Kidney epithelial cell (primary cell): ENCODE measurements around the gene COL26A1. TPM values are rescaled to one million over a fixed set of nuclear protein-coding genes. Genes with fewer than 3 reads are reported as not detected.

Source experiments
- DNase-seq: peaks from one replicate; pipeline ENCODE4 v3.0.0-alpha.2; 2010; ENCODE audit warnings: low read depth
- H3K27me3 ChIP-seq: 2 replicates; pipeline ENCODE4 v1.6.0; 2011; ENCODE audit warnings: low read length; ENCODE audit not compliant: control insufficient read depth, insufficient read depth
- H3K36me3 ChIP-seq: 2 replicates; pipeline ENCODE4 v1.5.1; 2011; ENCODE audit warnings: low read length; ENCODE audit not compliant: control insufficient read depth, insufficient read depth
- H3K4me3 ChIP-seq: 2 replicates; pipeline ENCODE4 v1.5.1; 2011; ENCODE audit warnings: low read depth, mild to moderate bottlenecking, control low read depth, low read length
- total RNA-seq: library from RNA; depleted of rRNA; stranded (reverse); fragments of >200 nt; gene quantifications from 2 replicates; pipeline ENCODE4 v1.2.3, GENCODE V29; 2015
- TF ChIP-seq, protein P1 (sequence below): IDR thresholded peaks from 2 replicates; pipeline ENCODE4 v1.5.1; 2011; ENCODE audit warnings: mild to moderate bottlenecking, moderate library complexity, low read length, control low read depth, inconsistent platforms; ENCODE audit not compliant: insufficient read depth, poor library complexity, severe bottlenecking

The COL26A1 gene
- total RNA-seq, 1 donor from 2014 or later = 0.42 TPM

DNA sequence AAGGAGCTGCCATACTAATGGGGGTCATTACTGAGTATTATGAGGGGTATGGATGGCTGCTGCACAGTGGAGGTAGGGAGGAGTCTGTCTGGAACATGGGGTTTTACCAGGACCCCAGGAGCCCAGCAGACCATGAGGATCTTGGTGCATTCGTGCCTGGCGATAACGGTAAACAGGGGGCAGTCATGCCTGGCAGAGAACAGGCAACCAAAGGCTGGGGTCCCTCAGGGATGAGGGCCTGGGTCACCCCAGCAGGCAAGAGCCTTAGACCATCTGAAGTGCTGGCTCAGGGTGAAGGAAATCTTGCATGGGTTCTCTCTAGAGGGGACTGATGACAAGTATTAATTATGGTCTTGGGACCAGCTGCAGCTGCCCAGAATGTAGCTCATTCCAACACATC is 220.3 kb downstream of the COL26A1 start:
- TF ChIP-seq, protein P1, sequence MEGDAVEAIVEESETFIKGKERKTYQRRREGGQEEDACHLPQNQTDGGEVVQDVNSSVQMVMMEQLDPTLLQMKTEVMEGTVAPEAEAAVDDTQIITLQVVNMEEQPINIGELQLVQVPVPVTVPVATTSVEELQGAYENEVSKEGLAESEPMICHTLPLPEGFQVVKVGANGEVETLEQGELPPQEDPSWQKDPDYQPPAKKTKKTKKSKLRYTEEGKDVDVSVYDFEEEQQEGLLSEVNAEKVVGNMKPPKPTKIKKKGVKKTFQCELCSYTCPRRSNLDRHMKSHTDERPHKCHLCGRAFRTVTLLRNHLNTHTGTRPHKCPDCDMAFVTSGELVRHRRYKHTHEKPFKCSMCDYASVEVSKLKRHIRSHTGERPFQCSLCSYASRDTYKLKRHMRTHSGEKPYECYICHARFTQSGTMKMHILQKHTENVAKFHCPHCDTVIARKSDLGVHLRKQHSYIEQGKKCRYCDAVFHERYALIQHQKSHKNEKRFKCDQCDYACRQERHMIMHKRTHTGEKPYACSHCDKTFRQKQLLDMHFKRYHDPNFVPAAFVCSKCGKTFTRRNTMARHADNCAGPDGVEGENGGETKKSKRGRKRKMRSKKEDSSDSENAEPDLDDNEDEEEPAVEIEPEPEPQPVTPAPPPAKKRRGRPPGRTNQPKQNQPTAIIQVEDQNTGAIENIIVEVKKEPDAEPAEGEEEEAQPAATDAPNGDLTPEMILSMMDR = no peak
- DNase-seq = no peak
- no peaks in the 10 kb centered on the region for H3K36me3 ChIP-seq

GRCh38 chr7:101586078-101586905 is 223.6 kb downstream of the COL26A1 start:
- Histone ChIP-seq H3K27me3 (no peaks in the 10 kb centered on the region), H3K4me3 (no peak overlapping the region), H3K36me3 (no peaks in the 10 kb centered on the region)
- TF ChIP-seq, protein P1 = no peak
- DNase-seq = no peak

More for the DNA sequence above, 220.3 kb downstream of the COL26A1 start:
- Histone ChIP-seq H3K4me3 (no peak overlapping the region), H3K27me3 (no peaks in the 10 kb centered on the region)

DNA sequence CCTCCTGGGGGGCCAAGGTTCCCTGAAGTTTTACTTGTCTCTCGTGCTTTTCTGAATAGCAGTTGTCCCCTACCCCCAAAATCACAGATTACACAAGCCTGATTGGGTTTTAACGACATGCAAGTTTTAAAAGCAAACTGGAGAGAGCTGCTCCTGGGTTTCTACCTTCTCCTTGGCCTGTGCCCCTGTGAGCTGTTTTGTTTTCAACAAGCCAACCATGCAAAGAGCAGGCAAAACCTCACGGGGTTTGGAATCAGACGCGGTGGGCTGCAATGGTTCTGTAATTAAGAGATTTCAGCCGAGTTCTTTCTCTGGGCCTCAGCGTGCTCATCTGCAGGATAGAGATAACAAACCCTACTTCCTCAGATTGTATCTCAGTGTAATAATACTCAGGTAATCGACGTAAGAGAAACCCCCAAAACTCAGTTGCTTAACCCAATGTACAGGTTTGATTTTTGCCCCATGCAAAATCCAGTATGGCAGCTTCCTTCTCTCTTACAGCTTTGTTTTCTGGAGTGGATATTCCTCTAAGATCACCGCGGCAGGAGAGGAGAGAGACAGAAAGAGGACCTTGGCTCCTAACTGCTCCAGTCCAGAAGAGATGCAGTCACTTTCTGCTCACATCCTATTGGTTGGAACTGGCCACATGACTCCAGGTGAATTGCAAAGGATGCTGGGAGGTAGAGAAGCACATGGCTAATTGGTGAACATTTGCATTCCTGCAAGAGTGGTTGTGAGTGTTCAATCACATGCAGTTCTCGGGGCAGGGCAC is 224.4 kb downstream of the COL26A1 start:
- TF ChIP-seq, protein P1 = no peak
- Histone ChIP-seq H3K4me3 (no peak overlapping the region), H3K27me3 (no peaks in the 10 kb centered on the region), H3K36me3 (no peaks in the 10 kb centered on the region)
- DNase-seq = no peak

- no peaks in the 10 kb centered on the region for H3K27me3 ChIP-seq
- no peaks in the 10 kb centered on the region for H3K36me3 ChIP-seq
- H3K4me3 ChIP-seq = no peak overlapping the region
- no peak for DNase-seq
- TF ChIP-seq, protein P1 = no peak
Measured at GRCh38 chr7:101588131-101588935, 225.7 kb downstream of the COL26A1 start.

DNA sequence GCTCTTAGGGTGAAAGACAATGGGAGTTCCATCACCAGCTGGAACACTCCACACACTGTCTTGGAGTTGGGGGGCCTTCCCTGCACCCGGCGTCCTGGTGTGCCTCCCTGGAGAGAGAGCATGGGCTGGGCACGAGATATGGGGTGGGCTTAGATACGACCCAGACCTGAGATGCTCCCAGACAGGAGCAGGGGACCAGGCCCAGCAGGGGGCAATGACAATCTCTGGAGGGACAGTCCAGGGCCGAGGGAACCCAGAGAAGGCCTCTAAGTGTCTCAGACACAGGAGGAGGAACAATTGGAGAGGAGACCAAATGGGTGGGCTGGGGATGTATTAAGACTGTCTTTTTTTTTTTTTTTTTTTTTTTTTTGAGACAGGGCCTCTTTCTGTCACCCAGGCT is 226.4 kb downstream of the COL26A1 start:
- TF ChIP-seq, protein P1 = no peak
- no peaks in the 10 kb centered on the region for H3K36me3 ChIP-seq
- H3K4me3 ChIP-seq = no peak overlapping the region
- no peak for DNase-seq
- no peaks in the 10 kb centered on the region for H3K27me3 ChIP-seq
